ENCODE measurements around the gene SPRY2.

GRCh38 chr13:80297503-80297902, 43.4 kb downstream of the SPRY2 start:
- TF ChIP-seq CTCF (IDR thresholded peaks at IDR 0.05; ENCODE audit: low read depth, low read length) (no peak), EZH2phosphoT487 (IDR thresholded peaks at IDR 0.05; ENCODE audit: low read depth) (no peak)

Measured in OCI-LY3 (cell line).